Hepatocyte (in vitro differentiated cells): ENCODE measurements around the gene TMEM131. TPM values are rescaled to one million over a fixed set of nuclear protein-coding genes. Genes with fewer than 3 reads are reported as not detected.

Source experiments
- DNase-seq: peaks from one replicate; pipeline ENCODE4 v3.0.0-alpha.2; 2016; ENCODE audit warnings: low spot score
- H2AFZ ChIP-seq: fragments of 200-600 bp; sonication (generic); 2 replicates; pipeline ENCODE4 v1.6.0; 2016; ENCODE audit warnings: antibody characterized with exemption, mild to moderate bottlenecking
- H3K27ac ChIP-seq: fragments of 200-600 bp; sonication (generic); 2 replicates; pipeline ENCODE4 v1.5.1; 2016; ENCODE audit warnings: mild to moderate bottlenecking
- H3K27me3 ChIP-seq: fragments of 200-600 bp; sonication (generic); 2 replicates; pipeline ENCODE4 v1.6.1; 2016
- H3K36me3 ChIP-seq: fragments of 200-600 bp; sonication (generic); replicated peaks from 2 replicates; pipeline ENCODE4 v1.5.1; 2016; ENCODE audit warnings: low read depth; ENCODE audit not compliant: insufficient read depth
- H3K4me1 ChIP-seq: fragments of 200-600 bp; sonication (generic); 2 replicates; pipeline ENCODE4 v1.5.1; 2016; ENCODE audit warnings: mild to moderate bottlenecking, moderate library complexity; ENCODE audit not compliant: insufficient read depth
- H3K4me2 ChIP-seq: fragments of 200-600 bp; sonication (generic); 2 replicates; pipeline ENCODE4 v1.6.0; 2016
- H3K4me3 ChIP-seq: fragments of 200-600 bp; sonication (generic); 2 replicates; pipeline ENCODE4 v1.5.1; 2016; ENCODE audit warnings: mild to moderate bottlenecking
- H3K79me2 ChIP-seq: fragments of 200-600 bp; sonication (generic); 2 replicates; pipeline ENCODE4 v1.6.0; 2017; ENCODE audit warnings: mild to moderate bottlenecking
- H3K9me2 ChIP-seq: fragments of 200-600 bp; sonication (generic); replicated peaks from 2 replicates; pipeline ENCODE4 v1.6.0; 2017; ENCODE audit warnings: mild to moderate bottlenecking; ENCODE audit not compliant: insufficient read depth
- H3K9me3 ChIP-seq: fragments of 200-600 bp; sonication (generic); 2 replicates; pipeline ENCODE4 v1.5.1; 2016; ENCODE audit warnings: low read depth, mild to moderate bottlenecking
- H4K20me1 ChIP-seq: fragments of 200-600 bp; sonication (generic); 2 replicates; pipeline ENCODE4 v1.6.0; 2016; ENCODE audit warnings: mild to moderate bottlenecking; ENCODE audit not compliant: insufficient read depth, poor library complexity, severe bottlenecking
- CTCF ChIP-seq: fragments of 200-600 bp; sonication (generic); IDR thresholded peaks from 2 replicates; pipeline ENCODE4 v1.5.1; 2016; ENCODE audit warnings: antibody characterized with exemption, mild to moderate bottlenecking; ENCODE audit not compliant: poor library complexity
- EZH2 ChIP-seq: fragments of 200-600 bp; sonication (generic); IDR thresholded peaks from 2 replicates; pipeline ENCODE4 v1.6.1; 2016; ENCODE audit warnings: antibody characterized with exemption, mild to moderate bottlenecking, borderline replicate concordance
- EZH2phosphoT487 ChIP-seq: fragments of 200-600 bp; sonication (generic); IDR thresholded peaks from one replicate; pipeline ENCODE4 v1.6.1; 2018; ENCODE audit warnings: antibody characterized with exemption, mild to moderate bottlenecking, low read depth, moderate library complexity; ENCODE audit not compliant: unreplicated experiment, severe bottlenecking
- WGBS: methylation state at CpG from one replicate; pipeline ENCODE4 v1.1.6; 2016; ENCODE audit warnings: low lambda C conversion rate; ENCODE audit errors: missing lambda C conversion rate; 5-methylcytosine and 5-hydroxymethylcytosine counted together
- polyA plus RNA-seq: library from polyadenylated mRNA; unstranded; fragments of >200 nt; fragmentation: Nextera tagmentation; extraction: Ambion mirVana; gene quantifications from 2 replicates; pipeline ENCODE4 v1.2.1, GENCODE V29; 2016
- total RNA-seq: library from RNA; depleted of rRNA; stranded (reverse); fragments of >200 nt; gene quantifications from 2 replicates; pipeline ENCODE4 v1.2.3, GENCODE V29; 2014

TMEM131 gene
- total and polyA plus RNA-seq, 2 experiments from 2014 or later, result 17.5 to 42.1 TPM

- H3K4me3 ChIP-seq, result no peak overlapping the region
- no peaks in the 10 kb centered on the region for H3K79me2 ChIP-seq
- H3K27me3 ChIP-seq, result no peaks in the 10 kb centered on the region
- H4K20me1 ChIP-seq, result no peaks in the 10 kb centered on the region
- H3K4me1 ChIP-seq, result no peaks in the 10 kb centered on the region
- H3K9me2 ChIP-seq, result no peaks in the 10 kb centered on the region
- no peaks in the 10 kb centered on the region for H3K36me3 ChIP-seq
- H3K9me3 ChIP-seq, result no peaks in the 10 kb centered on the region
- no peak overlapping the region for H2AFZ ChIP-seq
- H3K4me2 ChIP-seq, result no peak overlapping the region
- 94% methylated on average over 8 of the region's 8 CpGs for WGBS
- H3K27ac ChIP-seq, result no peak overlapping the region
- no peak for DNase-seq
- TF ChIP-seq EZH2phosphoT487 (no peak), EZH2 (no peak), CTCF (no peak)
These were observed 287.1 kb downstream of the TMEM131 start for GRCh38 chr2:97708608-97709007.

GRCh38 chr2:97708048-97708380, 287.7 kb downstream of the TMEM131 start:
- Histone ChIP-seq H3K4me3 (no peak overlapping the region), H3K27me3 (no peaks in the 10 kb centered on the region), H3K79me2 (no peaks in the 10 kb centered on the region), H3K9me3 (no peaks in the 10 kb centered on the region), H2AFZ (no peak overlapping the region), H3K4me2 (no peak overlapping the region), H3K9me2 (no peaks in the 10 kb centered on the region), H4K20me1 (no peaks in the 10 kb centered on the region), H3K27ac (no peak overlapping the region), H3K4me1 (no peaks in the 10 kb centered on the region), H3K36me3 (no peaks in the 10 kb centered on the region)
- no peak for TF ChIP-seq EZH2phosphoT487
- no peak for TF ChIP-seq CTCF
- TF ChIP-seq EZH2, result no peak
- DNase-seq, result no peak
- WGBS, result 86% methylated on average over 4 of the region's 4 CpGs

- Histone ChIP-seq H3K79me2 (no peaks in the 10 kb centered on the region), H3K4me1 (no peaks in the 10 kb centered on the region), H3K9me2 (no peaks in the 10 kb centered on the region), H3K4me3 (no peak overlapping the region), H3K4me2 (no peak overlapping the region), H3K36me3 (no peaks in the 10 kb centered on the region), H4K20me1 (no peaks in the 10 kb centered on the region), H3K27me3 (no peaks in the 10 kb centered on the region), H3K9me3 (no peaks in the 10 kb centered on the region), H2AFZ (no peak overlapping the region), H3K27ac (no peak overlapping the region)
- 91% methylated on average over 11 of the region's 11 CpGs for WGBS
- DNase-seq, result peak; percentile 2
- TF ChIP-seq EZH2phosphoT487, result no peak
- TF ChIP-seq EZH2, result no peak
- no peak for TF ChIP-seq CTCF
These were observed 288.2 kb downstream of the TMEM131 start for GRCh38 chr2:97707362-97708047.
